Duodenal mucosa (tissue), 2 donors: ENCODE results near the gene ARID4B.

ENCODE experiments used
- H3K27ac ChIP-seq: one replicate; pipeline ENCODE4 v1.7.0; 2013; ENCODE audit warnings: low read depth, low read length
- H3K27me3 ChIP-seq, 2 donors: one replicate each; pipeline ENCODE4 v1.7.0; 2013; ENCODE audit warnings: low read length in 2 of 2, control low read depth in 1 of 2; ENCODE audit not compliant: insufficient read depth in 2 of 2, control insufficient read depth in 1 of 2
- H3K36me3 ChIP-seq, 2 donors: one replicate each; pipeline ENCODE4 v1.7.0; 2013; ENCODE audit warnings: low read length in 2 of 2, control low read depth in 1 of 2; ENCODE audit not compliant: insufficient read depth in 2 of 2, control insufficient read depth in 1 of 2
- H3K4me1 ChIP-seq, 2 donors: one replicate each; pipeline ENCODE4 v1.7.0; 2013; ENCODE audit warnings: low read length in 2 of 2, control low read depth in 1 of 2; ENCODE audit not compliant: insufficient read depth in 2 of 2, control insufficient read depth in 1 of 2
- H3K4me3 ChIP-seq, 2 donors: one replicate each; pipeline ENCODE4 v1.7.0; 2013; ENCODE audit warnings: low read length in 2 of 2, low read depth in 1 of 2
- H3K9ac ChIP-seq, 2 donors: one replicate each; pipeline ENCODE4 v1.7.0; 2013; ENCODE audit warnings: low read length in 2 of 2, low read depth in 1 of 2
- H3K9me3 ChIP-seq, 2 donors: one replicate each; pipeline ENCODE4 v1.7.0; 2013; ENCODE audit warnings: low read length in 2 of 2, control low read depth in 1 of 2; ENCODE audit not compliant: control insufficient read depth in 1 of 2

Gene ARID4B

GRCh38 chr1:235329139-235329902 lies 1.3 kb upstream of the ARID4B start:
- peaks cover 27 to 39% of the 10 kb centered on the region in 2 donors for H3K4me1 ChIP-seq
- H3K36me3 ChIP-seq = no peaks in the 10 kb centered on the region

GRCh38 chr1:235328271-235329138 lies 526 bp upstream of the ARID4B start, which contains the start of gene GGPS1:
TSS of gene GGPS1 (plus strand) at chr1:235328570. CDS start at chr1:235335265, 6,695 bp downstream.
- peak within 1 kb of the TSS; percentile 91 to 93 for H3K4me3 ChIP-seq
- peaks cover 27 to 43% of the 10 kb centered on the region in 2 donors for H3K4me1 ChIP-seq
- no peaks in the 10 kb centered on the region for H3K27me3 ChIP-seq
- H3K9me3 ChIP-seq = no peaks in the 10 kb centered on the region
- peak within 1 kb of the TSS; percentile 89 to 92 for H3K9ac ChIP-seq
- H3K27ac ChIP-seq = peak within 1 kb of the TSS; percentile 95
- no peaks in the 10 kb centered on the region for H3K36me3 ChIP-seq

More at GRCh38 chr1:235329139-235329902, 1.3 kb upstream of the ARID4B start:
- H3K9ac ChIP-seq = peak overlapping the region; percentile 80 to 85
- no peaks in the 10 kb centered on the region for H3K9me3 ChIP-seq
- H3K4me3 ChIP-seq = peak overlapping the region; percentile 83 to 86
- H3K27me3 ChIP-seq = no peaks in the 10 kb centered on the region
- peak overlapping the region; percentile 86 for H3K27ac ChIP-seq

DNA sequence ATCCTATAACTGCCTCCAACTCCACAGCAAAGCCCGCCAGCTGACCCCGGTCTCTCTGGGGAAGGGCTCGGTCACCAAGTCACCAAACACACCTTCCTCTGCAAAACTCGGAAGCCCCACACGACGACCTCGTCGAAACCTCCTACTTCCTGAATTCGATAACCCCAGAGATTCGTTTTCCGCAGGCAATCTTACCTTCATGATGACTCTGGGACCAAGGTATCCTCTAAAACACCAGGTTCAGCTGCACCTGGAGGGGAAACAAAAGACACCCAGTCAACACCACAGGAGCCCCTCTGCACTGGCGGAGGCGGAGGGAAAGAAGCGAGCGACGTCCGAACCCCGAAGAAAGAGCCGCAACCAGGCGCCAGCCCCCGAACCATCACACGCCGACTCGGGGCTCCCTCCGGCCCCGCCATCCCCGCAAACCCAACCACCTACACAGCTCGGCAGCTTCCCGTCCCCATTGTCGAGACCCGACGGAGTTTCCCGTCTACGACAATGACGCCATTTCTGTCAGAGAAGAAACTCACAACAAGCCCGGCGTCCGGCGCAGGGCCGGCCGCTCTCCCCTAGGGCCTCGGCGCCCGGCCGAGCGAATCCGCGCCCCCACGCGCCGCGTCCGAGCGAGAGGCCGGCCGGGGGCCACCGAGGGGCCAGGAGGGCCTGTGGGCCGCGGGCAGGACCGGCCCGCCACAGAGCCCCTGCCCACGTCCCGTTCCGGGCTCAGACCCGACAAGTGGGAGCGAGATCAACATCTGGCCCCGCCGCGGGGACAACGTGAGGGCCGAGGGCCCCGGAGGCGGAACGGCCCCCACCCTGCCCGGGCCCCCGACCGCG lies 1.0 kb downstream of the ARID4B start:
- H3K9ac ChIP-seq = peak overlapping the region; percentile 89 to 92

DNA sequence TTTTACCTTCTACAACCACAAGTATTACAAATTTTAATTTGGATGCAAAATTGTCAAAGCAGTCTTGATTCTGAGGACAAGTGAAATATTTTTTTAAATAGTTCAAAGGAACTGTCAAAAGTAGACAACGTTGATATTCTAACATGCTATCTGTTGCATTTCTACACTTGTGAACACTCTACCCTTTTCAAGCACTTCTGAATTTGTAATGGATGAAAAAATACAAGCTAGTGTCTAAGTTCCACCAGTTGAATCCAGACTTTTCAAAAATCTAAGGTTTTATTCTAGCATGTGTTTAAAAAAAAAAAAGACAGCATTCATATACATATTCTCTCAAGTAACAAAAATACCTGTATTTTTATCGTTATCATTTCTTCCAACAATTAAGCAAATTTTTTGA lies 2.1 kb downstream of the ARID4B start:
- peaks cover 18 to 28% of the 10 kb centered on the region in 2 donors for H3K4me1 ChIP-seq
- no peaks in the 10 kb centered on the region for H3K9me3 ChIP-seq
- no peaks in the 10 kb centered on the region for H3K27me3 ChIP-seq
- peak overlapping the region; percentile 89 to 92 for H3K9ac ChIP-seq
- no peaks in the 10 kb centered on the region for H3K36me3 ChIP-seq
- H3K27ac ChIP-seq = no peak overlapping the region
- H3K4me3 ChIP-seq = peak overlapping the region; percentile 91 to 93

More for the DNA sequence above, 1.0 kb downstream of the ARID4B start:
- Histone ChIP-seq H3K36me3 (no peaks in the 10 kb centered on the region), H3K9me3 (no peaks in the 10 kb centered on the region), H3K27me3 (no peaks in the 10 kb centered on the region), H3K27ac (peak overlapping the region; percentile 95), H3K4me1 (peaks cover 27 to 39% of the 10 kb centered on the region in 2 donors), H3K4me3 (peak overlapping the region; percentile 91 to 93)

- H3K27me3 ChIP-seq = no peaks in the 10 kb centered on the region
- no peak overlapping the region for H3K27ac ChIP-seq
- no peaks in the 10 kb centered on the region for H3K36me3 ChIP-seq
- H3K9me3 ChIP-seq = no peaks in the 10 kb centered on the region
- H3K9ac ChIP-seq = peak overlapping the region; percentile 22 to 89
- H3K4me1 ChIP-seq = peaks cover 12 to 21% of the 10 kb centered on the region in 2 donors
- peak overlapping the region; percentile 91 to 93 for H3K4me3 ChIP-seq
Observed at GRCh38 chr1:235325139-235325538, 2.8 kb downstream of the ARID4B start.

DNA sequence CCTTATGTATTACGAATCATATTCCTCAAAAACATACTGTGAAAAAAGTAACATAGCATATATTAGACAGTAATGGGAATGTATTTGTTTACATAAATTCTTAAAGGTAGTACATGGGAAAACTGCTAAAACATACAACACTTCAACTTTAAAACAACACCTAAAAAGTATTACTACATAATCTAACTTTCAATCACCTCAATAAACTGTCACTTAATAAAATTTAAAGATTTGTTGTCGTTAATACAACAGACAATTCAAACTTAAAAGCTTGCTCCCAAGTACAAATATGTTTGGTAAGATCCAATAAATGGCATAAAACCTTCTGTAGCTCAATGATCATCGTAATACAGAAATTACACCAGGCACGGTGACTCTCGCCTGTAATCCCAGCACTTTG lies 3.7 kb downstream of the ARID4B start:
- peaks cover 0 to under 1% of the 10 kb centered on the region in 2 donors for H3K36me3 ChIP-seq
- H3K4me1 ChIP-seq = peaks cover 12 to 21% of the 10 kb centered on the region in 2 donors
- no peaks in the 10 kb centered on the region for H3K27me3 ChIP-seq
- no peak overlapping the region for H3K27ac ChIP-seq
- H3K9ac ChIP-seq = no peak overlapping the region
- H3K4me3 ChIP-seq = no peak overlapping the region
- no peaks in the 10 kb centered on the region for H3K9me3 ChIP-seq

DNA sequence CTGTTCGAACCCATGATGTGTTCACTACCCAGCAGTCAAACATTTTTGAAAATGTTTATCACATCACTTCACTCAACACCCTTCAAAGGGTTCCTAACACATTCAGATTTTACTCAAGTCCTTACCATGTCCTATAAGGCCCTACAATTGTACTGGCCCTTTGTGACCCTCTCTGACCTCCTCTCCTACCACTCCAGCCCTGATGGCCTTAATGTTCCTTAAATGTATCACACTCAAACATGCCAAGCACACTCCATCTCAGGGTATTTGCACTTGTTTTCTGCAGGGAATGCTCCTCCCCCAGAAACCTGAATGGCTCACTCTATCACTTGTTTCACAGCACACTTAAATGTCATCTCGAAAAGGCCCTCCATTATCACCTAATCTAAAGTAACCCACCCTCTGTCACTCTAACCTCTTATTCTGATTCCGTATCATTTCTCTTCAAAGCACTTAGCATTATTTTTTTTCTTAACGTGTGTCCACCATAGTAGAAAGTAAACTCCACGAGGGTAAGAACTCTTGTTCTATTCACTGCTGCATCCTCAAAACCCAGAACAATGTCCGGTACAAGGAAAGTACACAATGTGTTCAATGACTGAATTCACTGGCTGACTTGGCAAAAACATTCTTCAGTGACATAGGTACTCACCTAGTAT lies 7.3 kb downstream of the ARID4B start:
- Histone ChIP-seq H3K9ac (no peak overlapping the region), H3K27me3 (no peaks in the 10 kb centered on the region), H3K36me3 (peaks cover 0 to 8% of the 10 kb centered on the region in 2 donors), H3K9me3 (no peaks in the 10 kb centered on the region), H3K27ac (no peak overlapping the region), H3K4me1 (peaks cover 3 to 17% of the 10 kb centered on the region in 2 donors), H3K4me3 (no peak overlapping the region)

DNA sequence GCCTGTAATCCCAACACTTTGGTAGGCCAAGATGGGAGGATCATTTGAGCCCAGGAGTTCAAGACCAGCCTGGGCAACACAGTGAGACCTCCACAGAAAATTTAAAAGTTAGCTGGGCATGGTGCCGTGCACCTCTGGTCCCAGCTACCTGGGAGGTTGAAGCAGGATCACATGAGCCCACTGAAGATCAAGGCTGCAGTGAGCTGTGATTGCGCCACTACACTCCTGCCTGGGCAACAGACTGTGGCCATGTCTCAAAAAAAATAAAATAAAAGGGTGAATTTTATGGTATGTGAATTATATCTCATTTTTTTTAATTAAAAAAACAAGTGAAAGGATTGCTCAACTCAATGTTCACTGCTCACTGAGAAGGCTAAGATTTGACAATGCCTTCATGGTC lies 8.7 kb downstream of the ARID4B start:
- Histone ChIP-seq H3K27ac (no peak overlapping the region), H3K9ac (no peak overlapping the region), H3K4me3 (no peak overlapping the region), H3K27me3 (no peaks in the 10 kb centered on the region), H3K9me3 (no peaks in the 10 kb centered on the region), H3K36me3 (peaks cover 0 to 8% of the 10 kb centered on the region in 2 donors), H3K4me1 (peaks cover 0 to 5% of the 10 kb centered on the region in 2 donors)

DNA sequence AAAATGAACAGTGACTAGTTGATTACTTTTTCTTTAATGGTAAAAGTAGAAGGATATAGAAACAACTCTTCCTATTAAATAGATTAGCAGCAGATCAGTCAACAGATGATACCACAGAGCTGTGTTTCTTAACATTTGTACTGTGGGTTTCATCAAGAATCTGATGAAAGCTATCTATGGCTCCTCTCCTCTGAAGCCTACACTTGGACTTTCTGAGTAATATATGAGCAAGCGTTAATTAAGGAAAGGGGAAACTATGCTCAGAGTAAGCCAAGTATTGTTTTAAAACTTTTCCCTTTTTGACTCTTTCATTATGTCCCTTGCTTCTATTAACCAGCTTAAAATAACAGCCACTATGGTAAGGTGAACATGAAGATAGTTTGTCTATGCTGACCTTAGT lies 10.8 kb downstream of the ARID4B start:
- Histone ChIP-seq H3K4me1 (peaks cover 0 to 11% of the 10 kb centered on the region in 2 donors), H3K36me3 (peaks cover 0 to 8% of the 10 kb centered on the region in 2 donors)

More for the DNA sequence above, 10.8 kb downstream of the ARID4B start:
- no peak overlapping the region for H3K27ac ChIP-seq
- no peaks in the 10 kb centered on the region for H3K9me3 ChIP-seq
- H3K4me3 ChIP-seq = no peak overlapping the region
- H3K27me3 ChIP-seq = no peaks in the 10 kb centered on the region
- H3K9ac ChIP-seq = no peak overlapping the region
